NAMALWA (cell line): ENCODE measurements around the gene ANKRD18B.
"Not testable (repeated sequence)": the region's sequence is repeated elsewhere in the genome, so short reads cannot be mapped to it uniquely, and the experiment has no call there.

Source experiments
- DNase-seq: peaks from one replicate; pipeline ENCODE4 v3.0.0-alpha.2; 2015; ENCODE audit warnings: low spot score

The ANKRD18B gene

GRCh38 chr9:33523397-33524305 is at the start of gene ANKRD18B:
TSS of gene ANKRD18B (plus strand) at chr9:33524251. CDS start at chr9:33524490, 239 bp downstream.
- DNase-seq: peak; percentile 74

- DNase-seq: no peak
Observed at GRCh38 chr9:33475357-33475756, 48.7 kb upstream of the ANKRD18B start.

- DNase-seq: no peak
Observed at GRCh38 chr9:33476503-33476902, 47.5 kb upstream of the ANKRD18B start.

GRCh38 chr9:33480106-33480505 is 43.9 kb upstream of the ANKRD18B start:
- no peak for DNase-seq

- no peak for DNase-seq
Observed at GRCh38 chr9:33480976-33481375, 43.1 kb upstream of the ANKRD18B start.

- not testable (repeated sequence) for DNase-seq
Observed at GRCh38 chr9:33485312-33485711, 38.7 kb upstream of the ANKRD18B start.

GRCh38 chr9:33489066-33489465 is 35.0 kb upstream of the ANKRD18B start:
- DNase-seq: no peak

- not testable (repeated sequence) for DNase-seq
Observed at GRCh38 chr9:33493819-33494218, 30.2 kb upstream of the ANKRD18B start.

DNA sequence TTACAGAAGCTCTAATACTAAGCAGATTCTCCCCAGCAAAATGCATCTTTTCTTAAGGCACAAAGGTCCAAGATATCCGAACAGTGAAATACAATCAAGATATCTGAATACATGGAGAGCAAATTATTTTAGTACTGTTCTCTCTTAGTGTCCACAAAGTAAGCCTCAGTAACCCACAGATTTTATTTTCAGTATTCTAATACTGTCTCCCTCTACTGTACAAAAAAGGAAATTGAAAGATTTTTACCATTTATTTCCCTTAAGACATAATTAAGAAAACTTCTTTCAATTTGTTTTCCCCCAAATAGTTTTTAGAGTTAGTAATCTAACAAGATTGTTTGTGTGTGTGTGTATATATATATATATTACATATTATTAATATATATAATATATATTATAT is 25.7 kb upstream of the ANKRD18B start:
- DNase-seq: peak; percentile 51

DNA sequence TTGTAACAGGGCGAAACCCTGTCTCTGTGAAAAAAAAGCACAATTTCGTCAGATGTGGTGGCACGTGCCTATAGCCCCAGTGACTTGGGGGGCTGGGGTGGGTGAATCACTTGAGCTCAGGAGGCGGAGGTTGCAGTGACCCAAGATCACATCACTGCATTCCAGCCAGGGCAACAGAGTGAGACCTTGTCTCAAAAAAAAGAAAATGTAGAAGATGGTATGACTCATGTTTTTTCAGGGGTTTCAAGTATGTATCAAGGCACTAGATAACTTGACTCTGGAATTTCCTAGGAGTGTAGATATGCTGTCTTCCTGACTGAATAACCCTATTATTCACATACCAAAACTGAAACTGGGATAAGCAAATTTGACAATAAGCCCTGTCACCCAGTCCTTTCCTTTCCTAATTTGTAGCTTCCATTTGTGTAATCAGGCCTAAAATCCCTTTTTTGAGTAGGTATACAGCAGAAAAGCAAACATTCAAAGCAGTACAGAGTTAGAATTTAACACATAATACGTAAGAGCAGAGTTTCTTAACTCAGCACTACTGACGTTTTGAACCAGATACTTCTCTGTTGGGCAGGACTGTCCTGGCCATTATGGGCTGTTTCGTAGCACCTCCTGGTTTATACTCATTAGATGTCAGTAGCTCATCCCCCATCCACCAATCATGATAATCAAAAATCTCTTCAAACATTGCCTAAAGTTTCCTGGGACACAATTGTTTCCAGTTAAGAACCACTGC is 17.3 kb upstream of the ANKRD18B start:
- no peak for DNase-seq

DNA sequence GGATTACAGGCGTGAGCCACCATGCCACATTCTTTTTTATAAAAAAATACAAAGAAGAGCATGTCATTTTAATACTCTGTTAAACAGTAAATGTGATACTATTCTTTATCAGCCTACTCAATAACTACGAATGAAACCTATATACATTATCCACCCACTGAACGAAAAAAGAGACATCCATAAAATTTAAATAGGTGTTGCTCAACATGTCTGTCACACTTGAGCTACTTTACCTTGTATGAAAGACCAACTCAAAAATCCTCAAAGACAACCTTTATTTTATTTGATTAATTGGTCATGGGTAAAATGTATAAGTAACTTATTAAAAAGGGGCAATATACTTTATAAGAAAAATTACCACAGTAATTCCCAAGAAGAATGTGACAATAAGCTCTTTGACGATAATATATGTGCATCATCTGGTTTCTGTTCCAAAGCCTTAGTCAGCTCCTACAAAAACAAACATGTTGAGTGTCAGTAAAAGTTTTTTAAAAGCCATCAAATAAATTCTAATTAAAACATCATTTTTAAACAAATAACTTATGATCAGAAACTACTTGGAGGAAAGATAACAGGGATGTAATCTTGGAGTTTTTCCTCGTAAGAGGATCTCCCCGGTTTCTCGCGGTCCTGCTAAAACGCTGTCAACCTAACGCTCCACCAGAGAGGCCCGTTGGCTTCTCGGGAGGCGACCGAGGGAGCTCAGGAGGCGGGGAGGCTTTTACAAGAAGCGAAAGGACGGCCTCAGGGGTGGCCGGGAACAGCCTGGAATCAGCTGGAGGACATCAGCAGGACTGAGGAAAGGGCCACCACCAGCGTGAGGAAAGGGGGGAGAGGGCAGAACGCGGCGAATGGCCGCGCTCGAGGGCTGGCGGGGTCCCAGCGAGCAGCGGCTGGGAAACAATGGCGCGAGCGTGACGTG is 13.5 kb upstream of the ANKRD18B start:
- no peak for DNase-seq

GRCh38 chr9:33511184-33511517 is 12.9 kb upstream of the ANKRD18B start:
- DNase-seq: not testable (repeated sequence)

- DNase-seq: not testable (repeated sequence)
Observed at GRCh38 chr9:33512535-33512934, 11.5 kb upstream of the ANKRD18B start.

- not testable (repeated sequence) for DNase-seq
Observed at GRCh38 chr9:33515342-33515995, 8.6 kb upstream of the ANKRD18B start.

- not testable (repeated sequence) for DNase-seq
Observed at GRCh38 chr9:33516397-33516796, 7.7 kb upstream of the ANKRD18B start.

GRCh38 chr9:33517373-33517772 is 6.7 kb upstream of the ANKRD18B start:
- peak; percentile 53 for DNase-seq

- not testable (repeated sequence) for DNase-seq
Observed at GRCh38 chr9:33517934-33518577, 6.0 kb upstream of the ANKRD18B start.

DNA sequence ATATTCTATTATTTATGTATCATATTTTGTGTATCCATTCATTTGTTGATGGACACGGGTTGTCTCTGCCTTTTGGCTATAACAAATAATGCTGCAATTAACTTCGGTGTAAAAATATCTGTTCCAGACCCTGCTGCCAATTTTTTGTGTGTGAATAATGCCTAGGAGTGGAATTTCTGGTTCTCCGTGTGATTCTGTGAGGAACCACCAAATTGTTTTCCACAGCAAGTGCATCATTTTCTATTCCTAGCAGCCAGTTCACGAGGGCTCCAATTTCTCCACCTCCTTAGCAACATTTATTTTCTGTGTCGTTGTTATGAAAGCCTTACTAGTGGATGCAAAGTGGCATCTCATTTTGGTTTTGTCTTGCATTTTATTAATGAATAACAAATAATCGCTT is 2.2 kb upstream of the ANKRD18B start:
- DNase-seq: not testable (repeated sequence)

DNA sequence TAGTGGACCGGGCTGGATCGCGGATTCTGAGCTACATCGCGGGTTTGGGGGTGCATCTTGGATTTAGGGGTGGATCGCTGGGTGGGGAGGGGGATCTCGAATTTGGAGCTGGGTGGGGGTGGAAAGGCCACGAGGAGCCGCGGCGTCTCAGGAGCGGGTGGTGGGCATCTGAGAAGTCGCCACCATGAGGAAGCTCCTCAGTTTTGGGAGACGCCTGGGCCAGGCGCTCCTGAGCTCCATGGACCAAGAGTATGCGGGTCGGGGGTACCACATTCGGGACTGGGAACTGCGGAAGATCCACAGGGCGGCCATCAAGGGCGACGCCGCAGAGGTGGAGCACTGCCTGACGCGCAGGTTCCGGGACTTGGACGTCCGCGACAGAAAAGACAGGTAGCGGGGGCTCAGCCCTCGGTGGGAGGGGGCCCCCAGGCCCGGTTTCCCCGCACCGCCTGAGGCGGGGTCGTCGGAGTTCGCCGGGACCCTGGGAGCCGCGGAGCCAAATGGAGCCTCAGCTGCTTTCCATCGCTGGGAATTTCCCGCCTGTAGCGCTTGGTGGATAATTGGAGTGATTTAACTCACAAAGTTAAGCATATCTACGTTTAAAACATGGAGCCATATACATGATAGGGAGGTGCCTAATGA is 376 bp downstream of the ANKRD18B start:
- DNase-seq: peak; percentile 15

GRCh38 chr9:33528069-33528468 is 4.0 kb downstream of the ANKRD18B start:
- DNase-seq: not testable (repeated sequence)
